Sigmoid colon (tissue), 7 donors: Measurements from ENCODE around the gene ANXA2. TPM values are rescaled to one million over a fixed set of nuclear protein-coding genes. Genes with fewer than 3 reads are reported as not detected.
"Not testable (repeated sequence)": the region's sequence is repeated elsewhere in the genome, so short reads cannot be mapped to it uniquely, and the experiment has no call there.

ENCODE experiments used
- DNase-seq: peaks from one replicate; pipeline ENCODE4 v3.0.0-alpha.2; 2019
- H3K27ac ChIP-seq, 4 donors: fragments of 200-600 bp; sonication (generic); one replicate each; pipeline ENCODE4 v1.5.1; 2016 to 2019; ENCODE audit warnings: mild to moderate bottlenecking in 1 of 4
- H3K27me3 ChIP-seq, 3 donors: fragments of 200-600 bp; sonication (generic); one replicate each; pipeline ENCODE4 v1.5.1; 2019; ENCODE audit warnings: mild to moderate bottlenecking in 1 of 3
- H3K36me3 ChIP-seq, 4 donors: fragments of 200-600 bp; sonication (generic); one replicate each; pipeline ENCODE4 v1.5.1; 2016 to 2019
- H3K4me1 ChIP-seq, 4 donors: fragments of 200-600 bp; sonication (generic); one replicate each; pipeline ENCODE4 v1.5.1; 2017 to 2019
- H3K4me3 ChIP-seq, 4 donors: fragments of 200-600 bp; sonication (generic); one replicate each; pipeline ENCODE4 v1.5.1; 2017 to 2019; ENCODE audit warnings: mild to moderate bottlenecking in 2 of 4, moderate library complexity in 1 of 4
- H3K9me3 ChIP-seq, 4 donors: fragments of 200-600 bp in 3 of 4; sonication (generic) in 3 of 4; one replicate each; pipeline versions ENCODE4 v1.5.1 to v1.6.1; 2013 to 2019
- CTCF ChIP-seq, 4 experiments: fragments of 450-650 bp in 3 of 4; fragments of 200-600 bp in 1 of 4; IDR thresholded peaks; one replicate each; pipeline ENCODE4 v1.5.1; 2016 to 2019; ENCODE audit warnings: antibody characterized with exemption in 4 of 4, mild to moderate bottlenecking in 3 of 4, moderate library complexity in 2 of 4
- EP300 ChIP-seq, 4 donors: sonication (generic); formaldehyde crosslinking; IDR thresholded peaks; one replicate each; pipeline ENCODE4 v1.6.1; 2017; ENCODE audit warnings: antibody characterized with exemption in 4 of 4
- POLR2A ChIP-seq, 2 donors: fragments of 450-650 bp; IDR thresholded peaks; one replicate each; pipeline ENCODE4 v1.6.1; 2016; ENCODE audit warnings: antibody characterized with exemption in 2 of 2, mild to moderate bottlenecking in 2 of 2, moderate library complexity in 2 of 2
- POLR2AphosphoS5 ChIP-seq, 4 donors: sonication (generic); formaldehyde crosslinking; IDR thresholded peaks; one replicate each; pipeline ENCODE4 v1.6.1; 2017; ENCODE audit warnings: antibody characterized with exemption in 4 of 4
- WGBS, 2 donors: extraction: QIAGEN DNeasy Blood & Tissue Kit; methylation state at CpG; one replicate each; pipeline ENCODE4 v1.1.7; 2013; 5-methylcytosine and 5-hydroxymethylcytosine counted together
- intact Hi-C: fragments of 100-400 bp; cut with DNase I; formaldehyde crosslinking; loops from one replicate; pipeline ENCODE4 v1.15.1; 2023
- polyA plus RNA-seq, 3 donors: library from polyadenylated mRNA; stranded (reverse); fragments of 200-250 nt; gene quantifications; one replicate each; pipeline ENCODE4 v1.2.3, GENCODE V29; 2013
- total RNA-seq, 4 donors: library from RNA; depleted of rRNA; stranded (reverse); fragments of >200 nt; gene quantifications; one replicate each; pipeline ENCODE4 v1.1.0, GENCODE V29; 2016
- donor health status: healthy with polysubstance abuse.
- donor health status: Bipolar disorder and iron deficiency.
- donor health status: healthy.

Gene ANXA2
- total and polyA plus RNA-seq, 7 donors = 157 to 3,307 (median 366) TPM

GRCh38 chr15:60406513-60407414, 9.0 kb upstream of the ANXA2 start:
- Histone ChIP-seq H3K9me3 (no peaks in the 10 kb centered on the region), H3K36me3 (no peaks in the 10 kb centered on the region), H3K27me3 (no peaks in the 10 kb centered on the region), H3K4me1 (peaks cover 0 to 9% (median 0%) of the 10 kb centered on the region in 4 donors), H3K27ac (peak overlapping the region in 1 of 4 donors; percentile 27), H3K4me3 (no peak overlapping the region)
- 88 to 95% methylated on average over 2 of the region's 2 CpGs for WGBS, 2 donors
- TF ChIP-seq CTCF (IDR thresholded peaks at IDR 0.05) = no peak
- TF ChIP-seq POLR2A (IDR thresholded peaks at IDR 0.05) = no peak
- TF ChIP-seq EP300 (IDR thresholded peaks at IDR 0.05) = no peak
- TF ChIP-seq POLR2AphosphoS5 (IDR thresholded peaks at IDR 0.05) = no peak
- DNase-seq = no peak
- intact Hi-C loops = no loop called here

- intact Hi-C loops = no loop called here
- no peak for DNase-seq
- Histone ChIP-seq H3K9me3 (no peaks in the 10 kb centered on the region), H3K4me1 (peaks cover 0 to 9% (median 0%) of the 10 kb centered on the region in 4 donors), H3K4me3 (no peak overlapping the region), H3K36me3 (no peaks in the 10 kb centered on the region), H3K27ac (no peak overlapping the region), H3K27me3 (no peaks in the 10 kb centered on the region)
- 45 to 66% methylated on average over 2 of the region's 2 CpGs for WGBS, 2 donors
- no peak for TF ChIP-seq POLR2A (IDR thresholded peaks at IDR 0.05)
- TF ChIP-seq CTCF (IDR thresholded peaks at IDR 0.05) = no peak
- no peak for TF ChIP-seq POLR2AphosphoS5 (IDR thresholded peaks at IDR 0.05)
- no peak for TF ChIP-seq EP300 (IDR thresholded peaks at IDR 0.05)
Measured at GRCh38 chr15:60405399-60405798, 7.6 kb upstream of the ANXA2 start.

- H3K36me3 ChIP-seq, H3K27ac ChIP-seq, DNase-seq, H3K9me3 ChIP-seq, H3K4me3 ChIP-seq, H3K27me3 ChIP-seq, intact Hi-C loops, H3K4me1 ChIP-seq: not testable (repeated sequence)
- WGBS, 2 donors = 97% methylated on average over 12 of the region's 12 CpGs
Measured at GRCh38 chr15:60404351-60404750, 6.6 kb upstream of the ANXA2 start.

- H3K9me3 ChIP-seq = no peaks in the 10 kb centered on the region
- DNase-seq = no peak
- H3K27ac ChIP-seq = no peak overlapping the region
- intact Hi-C loops = no loop called here
- no peak overlapping the region for H3K4me3 ChIP-seq
- no peaks in the 10 kb centered on the region for H3K36me3 ChIP-seq
- H3K4me1 ChIP-seq = peaks cover 3 to 16% (median 8%) of the 10 kb centered on the region in 4 donors
- 32 to 49% methylated on average over 3 of the region's 3 CpGs for WGBS, 2 donors
- no peak for TF ChIP-seq POLR2A (IDR thresholded peaks at IDR 0.05)
- TF ChIP-seq EP300 (IDR thresholded peaks at IDR 0.05) = no peak
- TF ChIP-seq POLR2AphosphoS5 (IDR thresholded peaks at IDR 0.05) = no peak
- TF ChIP-seq CTCF (IDR thresholded peaks at IDR 0.05) = no peak
- H3K27me3 ChIP-seq = no peaks in the 10 kb centered on the region
Measured at GRCh38 chr15:60400944-60401343, 3.2 kb upstream of the ANXA2 start.

GRCh38 chr15:60399931-60400330, 2.1 kb upstream of the ANXA2 start:
- 79 to 83% methylated on average over 1 of the region's 1 CpG for WGBS, 2 donors

More at GRCh38 chr15:60399931-60400330, 2.1 kb upstream of the ANXA2 start:
- TF ChIP-seq POLR2AphosphoS5 (IDR thresholded peaks at IDR 0.05) (no peak), CTCF (IDR thresholded peaks at IDR 0.05) (no peak), POLR2A (IDR thresholded peaks at IDR 0.05) (no peak), EP300 (IDR thresholded peaks at IDR 0.05) (no peak)
- peak overlapping the region; percentile 95 to 99 (median 98) for H3K27ac ChIP-seq
- peaks cover 3 to 26% (median 18%) of the 10 kb centered on the region in 4 donors for H3K4me1 ChIP-seq
- no peaks in the 10 kb centered on the region for H3K9me3 ChIP-seq
- H3K27me3 ChIP-seq = no peaks in the 10 kb centered on the region
- DNase-seq = no peak
- no peaks in the 10 kb centered on the region for H3K36me3 ChIP-seq
- H3K4me3 ChIP-seq = no peak overlapping the region
- intact Hi-C loops = loop anchor here (2.0 kb wide), 1 partner anchor 79 kb away; the partner anchor contains the start of gene ICE2
